NB4 (cell line): ENCODE measurements around the gene GLYR1.

Experiments
- POLR2A ChIP-seq: IDR thresholded peaks from 2 replicates; pipeline ENCODE4 v1.6.1; 2011; ENCODE audit warnings: mild to moderate bottlenecking; ENCODE audit not compliant: insufficient read length; ENCODE audit errors: extremely low read depth
- TF ChIP-seq, protein P1 (sequence below): IDR thresholded peaks from one replicate; pipeline ENCODE4 v1.5.1; 2012; ENCODE audit warnings: low read depth, low read length

- TF ChIP-seq, protein P1, sequence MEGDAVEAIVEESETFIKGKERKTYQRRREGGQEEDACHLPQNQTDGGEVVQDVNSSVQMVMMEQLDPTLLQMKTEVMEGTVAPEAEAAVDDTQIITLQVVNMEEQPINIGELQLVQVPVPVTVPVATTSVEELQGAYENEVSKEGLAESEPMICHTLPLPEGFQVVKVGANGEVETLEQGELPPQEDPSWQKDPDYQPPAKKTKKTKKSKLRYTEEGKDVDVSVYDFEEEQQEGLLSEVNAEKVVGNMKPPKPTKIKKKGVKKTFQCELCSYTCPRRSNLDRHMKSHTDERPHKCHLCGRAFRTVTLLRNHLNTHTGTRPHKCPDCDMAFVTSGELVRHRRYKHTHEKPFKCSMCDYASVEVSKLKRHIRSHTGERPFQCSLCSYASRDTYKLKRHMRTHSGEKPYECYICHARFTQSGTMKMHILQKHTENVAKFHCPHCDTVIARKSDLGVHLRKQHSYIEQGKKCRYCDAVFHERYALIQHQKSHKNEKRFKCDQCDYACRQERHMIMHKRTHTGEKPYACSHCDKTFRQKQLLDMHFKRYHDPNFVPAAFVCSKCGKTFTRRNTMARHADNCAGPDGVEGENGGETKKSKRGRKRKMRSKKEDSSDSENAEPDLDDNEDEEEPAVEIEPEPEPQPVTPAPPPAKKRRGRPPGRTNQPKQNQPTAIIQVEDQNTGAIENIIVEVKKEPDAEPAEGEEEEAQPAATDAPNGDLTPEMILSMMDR = no peak
- TF ChIP-seq POLR2A = no peak
These were observed 23.1 kb upstream of the GLYR1 start for GRCh38 chr16:4870138-4870671.
